COLO829 (cell line): ENCODE data around the gene DNAI1.
A peak's percentile ranks its signal among the peaks of the same experiment; 100 is the strongest.

Experiments used
- DNase-seq: peaks from one replicate; pipeline ENCODE4 v3.0.0; 2012; ENCODE audit warnings: low spot score

The DNAI1 gene

GRCh38 chr9:34545497-34545896 lies 86.9 kb downstream of the DNAI1 start:
- DNase-seq = no peak

- no peak for DNase-seq
These were observed 87.7 kb downstream of the DNAI1 start for GRCh38 chr9:34546102-34546833.

GRCh38 chr9:34546834-34547827 lies 88.5 kb downstream of the DNAI1 start:
- DNase-seq = peak; percentile 69

GRCh38 chr9:34547960-34548611 lies 89.5 kb downstream of the DNAI1 start:
- DNase-seq = peak; percentile 54

GRCh38 chr9:34549407-34549732 lies 90.8 kb downstream of the DNAI1 start:
- DNase-seq = no peak

GRCh38 chr9:34550016-34550680 lies 91.5 kb downstream of the DNAI1 start:
- no peak for DNase-seq

- no peak for DNase-seq
These were observed 92.2 kb downstream of the DNAI1 start for GRCh38 chr9:34550681-34551270.

GRCh38 chr9:34551751-34552605 lies 93.4 kb downstream of the DNAI1 start:
- no peak for DNase-seq

- DNase-seq = no peak
These were observed 94.0 kb downstream of the DNAI1 start for GRCh38 chr9:34552606-34552981.

- DNase-seq = no peak
These were observed 94.4 kb downstream of the DNAI1 start for GRCh38 chr9:34552986-34553385.

GRCh38 chr9:34553511-34554021 lies 95.0 kb downstream of the DNAI1 start:
- no peak for DNase-seq

- DNase-seq = peak; percentile 33
These were observed 95.8 kb downstream of the DNAI1 start for GRCh38 chr9:34554211-34555001.

GRCh38 chr9:34555002-34555348 lies 96.4 kb downstream of the DNAI1 start:
- DNase-seq = no peak

- no peak for DNase-seq
These were observed 96.9 kb downstream of the DNAI1 start for GRCh38 chr9:34555500-34555899.

- no peak for DNase-seq
These were observed 97.4 kb downstream of the DNAI1 start for GRCh38 chr9:34555936-34556525.

GRCh38 chr9:34556949-34557348 lies 98.3 kb downstream of the DNAI1 start:
- no peak for DNase-seq

GRCh38 chr9:34557426-34558321 lies 99.1 kb downstream of the DNAI1 start:
- DNase-seq = no peak

- no peak for DNase-seq
These were observed 99.8 kb downstream of the DNAI1 start for GRCh38 chr9:34558364-34558763.
